Thyroid gland (tissue), 4 donors: ENCODE measurements around the gene PSMF1. TPM values are rescaled to one million over a fixed set of nuclear protein-coding genes. Genes with fewer than 3 reads are reported as not detected.

ENCODE experiments used
- DNase-seq, 2 donors: peaks; one replicate each; pipeline ENCODE4 v3.0.0-alpha.2; 2019
- H3K27ac ChIP-seq, 3 donors: fragments of 200-600 bp; sonication (generic); 1 replicate in 2 of 3; 2 replicates in 1 of 3; pipeline ENCODE4 v1.5.1; 2016 to 2019; ENCODE audit warnings: mild to moderate bottlenecking in 1 of 3, moderate library complexity in 1 of 3
- H3K27me3 ChIP-seq: fragments of 200-600 bp; sonication (generic); one replicate; pipeline ENCODE4 v1.5.1; 2019
- H3K36me3 ChIP-seq, 2 donors: fragments of 200-600 bp; sonication (generic); one replicate each; pipeline ENCODE4 v1.5.1; 2016 to 2019
- H3K4me1 ChIP-seq, 2 donors: fragments of 200-600 bp; sonication (generic); one replicate each; pipeline ENCODE4 v1.5.1; 2017 to 2019
- H3K4me3 ChIP-seq, 3 donors: fragments of 200-600 bp; sonication (generic); replicated peaks in 1 of 3; 1 replicate in 2 of 3; 2 replicates in 1 of 3; pipeline ENCODE4 v1.5.1; 2016; ENCODE audit warnings: mild to moderate bottlenecking in 1 of 3
- H3K9me3 ChIP-seq: fragments of 200-600 bp; sonication (generic); one replicate; pipeline ENCODE4 v1.5.1; 2017
- POLR2A ChIP-seq, 2 donors: fragments of 450-650 bp; IDR thresholded peaks; one replicate each; pipeline ENCODE4 v1.6.1; 2017; ENCODE audit warnings: antibody characterized with exemption in 2 of 2, mild to moderate bottlenecking in 2 of 2, moderate library complexity in 1 of 2
- WGBS, 2 donors: methylation state at CpG; one replicate each; pipeline ENCODE4 v1.1.5; 2017; 5-methylcytosine and 5-hydroxymethylcytosine counted together
- intact Hi-C: fragments of 100-400 bp; cut with DNase I; formaldehyde crosslinking; loops from one replicate; pipeline ENCODE4 v1.15.1; 2023
- total RNA-seq, 4 donors: library from RNA; depleted of rRNA; stranded (reverse); fragments of >200 nt; gene quantifications; one replicate each; pipeline ENCODE4 v1.2.3, GENCODE V29; 2016
- TF ChIP-seq, protein P1 (sequence below), 6 experiments: fragments of 200-600 bp in 3 of 6; fragments of 450-650 bp in 3 of 6; sonication (generic) in 3 of 6; IDR thresholded peaks; one replicate each; pipeline ENCODE4 v1.5.1; 2016 to 2019; ENCODE audit warnings: antibody characterized with exemption in 6 of 6, mild to moderate bottlenecking in 2 of 6, inconsistent platforms in 1 of 6, moderate library complexity in 1 of 6

PSMF1 gene, protein sequence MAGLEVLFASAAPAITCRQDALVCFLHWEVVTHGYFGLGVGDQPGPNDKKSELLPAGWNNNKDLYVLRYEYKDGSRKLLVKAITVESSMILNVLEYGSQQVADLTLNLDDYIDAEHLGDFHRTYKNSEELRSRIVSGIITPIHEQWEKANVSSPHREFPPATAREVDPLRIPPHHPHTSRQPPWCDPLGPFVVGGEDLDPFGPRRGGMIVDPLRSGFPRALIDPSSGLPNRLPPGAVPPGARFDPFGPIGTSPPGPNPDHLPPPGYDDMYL
- total RNA-seq, result 100 to 1,000 TPM in 2 of 4 donors, 10 to 100 TPM in 2; 74.8 to 189 (median 105) TPM

DNA sequence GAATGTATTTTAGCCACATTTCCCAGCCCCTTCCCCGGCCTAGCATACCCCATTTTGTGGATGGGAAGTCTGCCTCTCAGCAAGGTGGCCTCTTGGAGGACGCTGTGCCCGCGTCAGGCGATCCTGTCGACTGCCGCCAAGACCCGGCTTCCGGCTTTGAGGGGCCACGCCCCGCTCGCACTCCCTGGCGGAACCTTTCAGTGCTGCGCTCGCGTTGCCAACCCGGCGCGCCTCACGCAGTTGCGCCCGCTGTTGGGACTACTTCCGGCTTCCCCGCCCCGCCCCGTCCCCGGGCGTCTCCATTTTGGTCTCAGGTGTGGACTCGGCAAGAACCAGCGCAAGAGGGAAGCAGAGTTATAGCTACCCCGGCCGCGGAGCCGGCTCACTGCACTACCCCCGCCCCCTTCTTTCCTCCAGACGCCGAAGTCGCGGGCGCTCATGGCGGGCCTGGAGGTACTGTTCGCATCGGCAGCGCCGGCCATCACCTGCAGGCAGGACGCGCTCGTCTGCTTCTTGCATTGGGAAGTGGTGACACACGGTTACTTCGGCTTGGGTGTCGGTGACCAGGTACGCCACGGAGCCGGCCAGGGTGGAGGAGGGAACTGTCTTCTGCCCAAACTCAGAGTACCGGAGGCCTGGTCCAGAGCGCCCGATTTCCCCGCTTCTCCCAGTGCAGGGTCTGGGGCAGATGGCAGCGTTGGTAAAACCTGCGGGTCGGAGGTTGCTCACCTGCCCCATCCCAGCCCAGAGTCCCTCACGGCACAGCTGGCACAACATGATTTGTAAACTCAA, at the start of gene PSMF1:
TSS of gene PSMF1 (plus strand) at position 267 of the 792 bp plus-strand sequence. CDS start at position 439, 172 bp downstream.
- Histone ChIP-seq H3K4me1 (peaks cover 46 to 47% of the 10 kb centered on the region in 2 donors), H3K9me3 (no peaks in the 10 kb centered on the region), H3K27me3 (no peaks in the 10 kb centered on the region), H3K27ac (peak within 1 kb of the TSS; percentile 67 to 87 (median 77)), H3K4me3 (peak within 1 kb of the TSS; percentile 77 to 97 (median 96)), H3K36me3 (no peaks in the 10 kb centered on the region)
- intact Hi-C loops, result loop anchor here (10.0 kb wide), 1 partner anchor 144 kb away; no protein-coding TSS in a partner anchor
- TF ChIP-seq, protein P1, sequence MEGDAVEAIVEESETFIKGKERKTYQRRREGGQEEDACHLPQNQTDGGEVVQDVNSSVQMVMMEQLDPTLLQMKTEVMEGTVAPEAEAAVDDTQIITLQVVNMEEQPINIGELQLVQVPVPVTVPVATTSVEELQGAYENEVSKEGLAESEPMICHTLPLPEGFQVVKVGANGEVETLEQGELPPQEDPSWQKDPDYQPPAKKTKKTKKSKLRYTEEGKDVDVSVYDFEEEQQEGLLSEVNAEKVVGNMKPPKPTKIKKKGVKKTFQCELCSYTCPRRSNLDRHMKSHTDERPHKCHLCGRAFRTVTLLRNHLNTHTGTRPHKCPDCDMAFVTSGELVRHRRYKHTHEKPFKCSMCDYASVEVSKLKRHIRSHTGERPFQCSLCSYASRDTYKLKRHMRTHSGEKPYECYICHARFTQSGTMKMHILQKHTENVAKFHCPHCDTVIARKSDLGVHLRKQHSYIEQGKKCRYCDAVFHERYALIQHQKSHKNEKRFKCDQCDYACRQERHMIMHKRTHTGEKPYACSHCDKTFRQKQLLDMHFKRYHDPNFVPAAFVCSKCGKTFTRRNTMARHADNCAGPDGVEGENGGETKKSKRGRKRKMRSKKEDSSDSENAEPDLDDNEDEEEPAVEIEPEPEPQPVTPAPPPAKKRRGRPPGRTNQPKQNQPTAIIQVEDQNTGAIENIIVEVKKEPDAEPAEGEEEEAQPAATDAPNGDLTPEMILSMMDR (IDR thresholded peaks at IDR 0.05), result peak in 2 of 6 experiments; percentile 16 to 46
- TF ChIP-seq POLR2A (IDR thresholded peaks at IDR 0.05), result peak in 1 of 2 donors; percentile 67
- 0% methylated on average over 12 to 32 of the region's 62 CpGs for WGBS, 2 donors
- DNase-seq, result peak; percentile 96 to 97

DNA sequence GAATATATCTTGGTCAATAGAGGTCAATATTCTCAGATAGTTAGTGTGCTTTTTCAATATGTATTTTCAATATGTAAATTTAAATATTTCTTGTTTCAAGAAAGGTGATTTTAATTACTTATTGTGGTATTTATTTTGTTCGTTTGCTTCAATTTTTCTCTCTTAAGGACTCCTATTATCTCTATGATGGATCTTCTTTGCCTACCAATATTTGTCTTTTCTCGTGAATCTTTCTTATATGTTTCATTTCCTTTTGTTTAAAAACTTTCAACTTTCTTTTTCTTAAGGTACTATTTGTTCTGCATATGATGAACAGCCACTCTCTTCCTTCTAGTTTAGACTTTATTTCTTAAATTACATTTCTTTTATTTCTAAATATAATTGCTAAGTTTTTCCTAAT, 46.1 kb upstream of the PSMF1 start:
- Histone ChIP-seq H3K27ac (no peak overlapping the region), H3K27me3 (no peaks in the 10 kb centered on the region), H3K4me3 (no peak overlapping the region), H3K36me3 (no peaks in the 10 kb centered on the region), H3K9me3 (no peaks in the 10 kb centered on the region), H3K4me1 (no peaks in the 10 kb centered on the region)
- intact Hi-C loops, result no loop called here
- no peak for DNase-seq
- 87 to 88% methylated on average over 2 of the region's 2 CpGs for WGBS, 2 donors
- no peak for TF ChIP-seq POLR2A (IDR thresholded peaks at IDR 0.05)
- TF ChIP-seq, protein P1 (IDR thresholded peaks at IDR 0.05), result no peak

DNA sequence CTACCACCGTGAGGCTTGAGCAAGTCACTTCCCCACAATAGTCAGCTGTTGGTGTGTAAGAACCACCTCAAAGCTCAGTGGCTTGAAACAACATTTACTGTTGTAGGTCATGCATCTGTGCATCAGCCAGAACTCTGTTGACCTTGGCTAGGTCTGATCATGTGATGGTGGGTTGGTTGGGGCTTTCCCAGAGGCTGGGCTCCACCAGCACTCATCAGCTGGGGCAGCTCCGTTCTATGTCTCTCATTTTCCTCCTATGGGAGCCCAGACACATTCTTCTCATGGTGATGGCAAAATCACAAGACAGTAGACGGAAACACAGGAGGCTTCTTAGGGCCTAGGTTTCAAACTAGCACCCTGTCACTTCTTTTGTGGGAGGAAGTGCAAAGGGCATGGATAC, 42.8 kb upstream of the PSMF1 start:
- Histone ChIP-seq H3K27ac (no peak overlapping the region), H3K4me3 (no peak overlapping the region), H3K4me1 (no peaks in the 10 kb centered on the region), H3K9me3 (no peaks in the 10 kb centered on the region), H3K36me3 (no peaks in the 10 kb centered on the region), H3K27me3 (no peaks in the 10 kb centered on the region)
- intact Hi-C loops, result no loop called here
- no peak for DNase-seq
- WGBS, 2 donors, result 83% methylated on average over 2 to 3 of the region's 3 CpGs
- TF ChIP-seq, protein P1 (IDR thresholded peaks at IDR 0.05), result no peak

DNA sequence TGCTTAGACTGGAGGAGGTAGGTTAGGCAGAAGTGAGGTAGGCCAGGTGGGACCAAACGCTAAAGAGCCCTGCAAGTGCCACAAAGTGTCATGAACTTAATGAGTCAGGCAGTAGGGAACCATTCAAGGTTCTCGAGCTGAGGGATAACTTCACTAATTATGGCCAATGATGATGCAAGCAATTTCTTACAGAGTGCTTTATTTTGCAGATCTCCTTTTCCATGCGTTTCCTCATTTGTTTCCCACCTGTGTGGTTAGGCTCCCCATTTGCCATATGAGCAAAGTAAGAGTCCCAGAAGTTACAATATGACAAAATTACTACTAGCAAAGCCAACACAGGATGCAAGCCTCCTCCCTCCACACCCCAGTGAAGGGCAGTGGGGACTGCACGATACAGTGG, 36.5 kb upstream of the PSMF1 start:
- no peaks in the 10 kb centered on the region for H3K9me3 ChIP-seq
- no peak overlapping the region for H3K4me3 ChIP-seq
- DNase-seq, result no peak
- no peak for TF ChIP-seq POLR2A (IDR thresholded peaks at IDR 0.05)
- TF ChIP-seq, protein P1 (IDR thresholded peaks at IDR 0.05), result no peak
- intact Hi-C loops, result no loop called here
- no peaks in the 10 kb centered on the region for H3K4me1 ChIP-seq
- no peak overlapping the region for H3K27ac ChIP-seq
- H3K36me3 ChIP-seq, result no peaks in the 10 kb centered on the region
- WGBS, 2 donors, result 90 to 92% methylated on average over 4 of the region's 4 CpGs
- H3K27me3 ChIP-seq, result no peaks in the 10 kb centered on the region
